HL-60 (cell line): ENCODE measurements around the gene CES2.

Experiments
- DNase-seq, 2 experiments: peaks; one replicate each; pipeline ENCODE4 v3.0.0-alpha.2; 2010 to 2020; ENCODE audit warnings: low read depth in 1 of 2, low spot score in 1 of 2
- H3K27ac ChIP-seq: fragments of 250-450 bp; sonication (Bioruptor Pico); replicated peaks from 2 replicates; pipeline ENCODE4 v1.5.1; 2020; ENCODE audit warnings: mild to moderate bottlenecking, moderate library complexity
- H3K27me3 ChIP-seq: fragments of 250-450 bp; sonication (Bioruptor Pico); 2 replicates; pipeline ENCODE4 v1.5.1; 2021; ENCODE audit warnings: mild to moderate bottlenecking, moderate library complexity; ENCODE audit not compliant: insufficient read depth, poor library complexity, severe bottlenecking
- H3K4me3 ChIP-seq: replicated peaks from 2 replicates; pipeline ENCODE4 v1.5.1; 2011; ENCODE audit warnings: mild to moderate bottlenecking, control low read depth, low read length; ENCODE audit not compliant: insufficient read depth
- CTCF ChIP-seq: IDR thresholded peaks from one replicate; pipeline ENCODE4 v1.5.1; 2011; ENCODE audit warnings: low read length, control low read depth, inconsistent platforms; ENCODE audit not compliant: insufficient read depth
- GABPA ChIP-seq: IDR thresholded peaks from 2 replicates; pipeline ENCODE4 v1.6.1; 2012; ENCODE audit warnings: low read depth
- POLR2AphosphoS5 ChIP-seq: IDR thresholded peaks from 2 replicates; pipeline ENCODE4 v1.6.1; 2012; ENCODE audit warnings: low read depth
- REST ChIP-seq: IDR thresholded peaks from 2 replicates; pipeline ENCODE4 v1.6.1; 2012; ENCODE audit warnings: low read depth; ENCODE audit not compliant: insufficient replicate concordance
- SPI1 ChIP-seq: IDR thresholded peaks from 2 replicates; pipeline ENCODE4 v1.6.1; 2012; ENCODE audit warnings: low read depth, mild to moderate bottlenecking, borderline replicate concordance

CES2 gene

GRCh38 chr16:66899945-66900710 lies 35.2 kb upstream of the CES2 start:
- TF ChIP-seq CTCF (no peak), SPI1 (no peak), POLR2AphosphoS5 (no peak), REST (no peak), GABPA (no peak)
- DNase-seq: peak in 1 of 2 experiments; percentile 19

GRCh38 chr16:66900721-66901441 lies 34.4 kb upstream of the CES2 start:
- DNase-seq: no peak
- Histone ChIP-seq H3K27ac (no peak overlapping the region), H3K27me3 (no peaks in the 10 kb centered on the region), H3K4me3 (no peak overlapping the region)
- TF ChIP-seq REST (no peak), GABPA (no peak), CTCF (no peak), SPI1 (no peak), POLR2AphosphoS5 (no peak)

More at GRCh38 chr16:66899945-66900710, 35.2 kb upstream of the CES2 start:
- H3K4me3 ChIP-seq: no peak overlapping the region
- H3K27ac ChIP-seq: no peak overlapping the region
- H3K27me3 ChIP-seq: no peaks in the 10 kb centered on the region

- H3K27me3 ChIP-seq: no peaks in the 10 kb centered on the region
- TF ChIP-seq SPI1: no peak
- no peak for TF ChIP-seq GABPA
- TF ChIP-seq CTCF: no peak
- TF ChIP-seq REST: no peak
- TF ChIP-seq POLR2AphosphoS5: no peak
- no peak overlapping the region for H3K4me3 ChIP-seq
Measured at GRCh38 chr16:66901626-66902025, 33.7 kb upstream of the CES2 start.

More at GRCh38 chr16:66901626-66902025, 33.7 kb upstream of the CES2 start:
- no peak overlapping the region for H3K27ac ChIP-seq
- no peak for DNase-seq
